ENCODE measurements around the gene HOXA4. TPM values are rescaled to one million over a fixed set of nuclear protein-coding genes. Genes with fewer than 3 reads are reported as not detected.

Gene HOXA4
- total and polyA plus RNA-seq, 2 of the 8 experiments (the other 6 are each of a cell fraction or from before 2014, with no cell fraction given), result not detected

GRCh38 chr7:27091105-27091504, 39.5 kb downstream of the HOXA4 start (continued):
- TF ChIP-seq, protein P1, sequence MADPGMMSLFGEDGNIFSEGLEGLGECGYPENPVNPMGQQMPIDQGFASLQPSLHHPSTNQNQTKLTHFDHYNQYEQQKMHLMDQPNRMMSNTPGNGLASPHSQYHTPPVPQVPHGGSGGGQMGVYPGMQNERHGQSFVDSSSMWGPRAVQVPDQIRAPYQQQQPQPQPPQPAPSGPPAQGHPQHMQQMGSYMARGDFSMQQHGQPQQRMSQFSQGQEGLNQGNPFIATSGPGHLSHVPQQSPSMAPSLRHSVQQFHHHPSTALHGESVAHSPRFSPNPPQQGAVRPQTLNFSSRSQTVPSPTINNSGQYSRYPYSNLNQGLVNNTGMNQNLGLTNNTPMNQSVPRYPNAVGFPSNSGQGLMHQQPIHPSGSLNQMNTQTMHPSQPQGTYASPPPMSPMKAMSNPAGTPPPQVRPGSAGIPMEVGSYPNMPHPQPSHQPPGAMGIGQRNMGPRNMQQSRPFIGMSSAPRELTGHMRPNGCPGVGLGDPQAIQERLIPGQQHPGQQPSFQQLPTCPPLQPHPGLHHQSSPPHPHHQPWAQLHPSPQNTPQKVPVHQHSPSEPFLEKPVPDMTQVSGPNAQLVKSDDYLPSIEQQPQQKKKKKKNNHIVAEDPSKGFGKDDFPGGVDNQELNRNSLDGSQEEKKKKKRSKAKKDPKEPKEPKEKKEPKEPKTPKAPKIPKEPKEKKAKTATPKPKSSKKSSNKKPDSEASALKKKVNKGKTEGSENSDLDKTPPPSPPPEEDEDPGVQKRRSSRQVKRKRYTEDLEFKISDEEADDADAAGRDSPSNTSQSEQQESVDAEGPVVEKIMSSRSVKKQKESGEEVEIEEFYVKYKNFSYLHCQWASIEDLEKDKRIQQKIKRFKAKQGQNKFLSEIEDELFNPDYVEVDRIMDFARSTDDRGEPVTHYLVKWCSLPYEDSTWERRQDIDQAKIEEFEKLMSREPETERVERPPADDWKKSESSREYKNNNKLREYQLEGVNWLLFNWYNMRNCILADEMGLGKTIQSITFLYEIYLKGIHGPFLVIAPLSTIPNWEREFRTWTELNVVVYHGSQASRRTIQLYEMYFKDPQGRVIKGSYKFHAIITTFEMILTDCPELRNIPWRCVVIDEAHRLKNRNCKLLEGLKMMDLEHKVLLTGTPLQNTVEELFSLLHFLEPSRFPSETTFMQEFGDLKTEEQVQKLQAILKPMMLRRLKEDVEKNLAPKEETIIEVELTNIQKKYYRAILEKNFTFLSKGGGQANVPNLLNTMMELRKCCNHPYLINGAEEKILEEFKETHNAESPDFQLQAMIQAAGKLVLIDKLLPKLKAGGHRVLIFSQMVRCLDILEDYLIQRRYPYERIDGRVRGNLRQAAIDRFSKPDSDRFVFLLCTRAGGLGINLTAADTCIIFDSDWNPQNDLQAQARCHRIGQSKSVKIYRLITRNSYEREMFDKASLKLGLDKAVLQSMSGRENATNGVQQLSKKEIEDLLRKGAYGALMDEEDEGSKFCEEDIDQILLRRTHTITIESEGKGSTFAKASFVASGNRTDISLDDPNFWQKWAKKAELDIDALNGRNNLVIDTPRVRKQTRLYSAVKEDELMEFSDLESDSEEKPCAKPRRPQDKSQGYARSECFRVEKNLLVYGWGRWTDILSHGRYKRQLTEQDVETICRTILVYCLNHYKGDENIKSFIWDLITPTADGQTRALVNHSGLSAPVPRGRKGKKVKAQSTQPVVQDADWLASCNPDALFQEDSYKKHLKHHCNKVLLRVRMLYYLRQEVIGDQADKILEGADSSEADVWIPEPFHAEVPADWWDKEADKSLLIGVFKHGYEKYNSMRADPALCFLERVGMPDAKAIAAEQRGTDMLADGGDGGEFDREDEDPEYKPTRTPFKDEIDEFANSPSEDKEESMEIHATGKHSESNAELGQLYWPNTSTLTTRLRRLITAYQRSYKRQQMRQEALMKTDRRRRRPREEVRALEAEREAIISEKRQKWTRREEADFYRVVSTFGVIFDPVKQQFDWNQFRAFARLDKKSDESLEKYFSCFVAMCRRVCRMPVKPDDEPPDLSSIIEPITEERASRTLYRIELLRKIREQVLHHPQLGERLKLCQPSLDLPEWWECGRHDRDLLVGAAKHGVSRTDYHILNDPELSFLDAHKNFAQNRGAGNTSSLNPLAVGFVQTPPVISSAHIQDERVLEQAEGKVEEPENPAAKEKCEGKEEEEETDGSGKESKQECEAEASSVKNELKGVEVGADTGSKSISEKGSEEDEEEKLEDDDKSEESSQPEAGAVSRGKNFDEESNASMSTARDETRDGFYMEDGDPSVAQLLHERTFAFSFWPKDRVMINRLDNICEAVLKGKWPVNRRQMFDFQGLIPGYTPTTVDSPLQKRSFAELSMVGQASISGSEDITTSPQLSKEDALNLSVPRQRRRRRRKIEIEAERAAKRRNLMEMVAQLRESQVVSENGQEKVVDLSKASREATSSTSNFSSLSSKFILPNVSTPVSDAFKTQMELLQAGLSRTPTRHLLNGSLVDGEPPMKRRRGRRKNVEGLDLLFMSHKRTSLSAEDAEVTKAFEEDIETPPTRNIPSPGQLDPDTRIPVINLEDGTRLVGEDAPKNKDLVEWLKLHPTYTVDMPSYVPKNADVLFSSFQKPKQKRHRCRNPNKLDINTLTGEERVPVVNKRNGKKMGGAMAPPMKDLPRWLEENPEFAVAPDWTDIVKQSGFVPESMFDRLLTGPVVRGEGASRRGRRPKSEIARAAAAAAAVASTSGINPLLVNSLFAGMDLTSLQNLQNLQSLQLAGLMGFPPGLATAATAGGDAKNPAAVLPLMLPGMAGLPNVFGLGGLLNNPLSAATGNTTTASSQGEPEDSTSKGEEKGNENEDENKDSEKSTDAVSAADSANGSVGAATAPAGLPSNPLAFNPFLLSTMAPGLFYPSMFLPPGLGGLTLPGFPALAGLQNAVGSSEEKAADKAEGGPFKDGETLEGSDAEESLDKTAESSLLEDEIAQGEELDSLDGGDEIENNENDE (IDR thresholded peaks at IDR 0.05; ENCODE audit: insufficient replicate concordance, low read length), result no peak
